IPS-11a (cell line): Measurements from ENCODE around the gene DNAJC7.

Experiments
- H3K4me3 ChIP-seq: one replicate; pipeline ENCODE4 v1.5.1; 2013; ENCODE audit warnings: low read depth, low read length, control low read depth

The DNAJC7 gene

DNA sequence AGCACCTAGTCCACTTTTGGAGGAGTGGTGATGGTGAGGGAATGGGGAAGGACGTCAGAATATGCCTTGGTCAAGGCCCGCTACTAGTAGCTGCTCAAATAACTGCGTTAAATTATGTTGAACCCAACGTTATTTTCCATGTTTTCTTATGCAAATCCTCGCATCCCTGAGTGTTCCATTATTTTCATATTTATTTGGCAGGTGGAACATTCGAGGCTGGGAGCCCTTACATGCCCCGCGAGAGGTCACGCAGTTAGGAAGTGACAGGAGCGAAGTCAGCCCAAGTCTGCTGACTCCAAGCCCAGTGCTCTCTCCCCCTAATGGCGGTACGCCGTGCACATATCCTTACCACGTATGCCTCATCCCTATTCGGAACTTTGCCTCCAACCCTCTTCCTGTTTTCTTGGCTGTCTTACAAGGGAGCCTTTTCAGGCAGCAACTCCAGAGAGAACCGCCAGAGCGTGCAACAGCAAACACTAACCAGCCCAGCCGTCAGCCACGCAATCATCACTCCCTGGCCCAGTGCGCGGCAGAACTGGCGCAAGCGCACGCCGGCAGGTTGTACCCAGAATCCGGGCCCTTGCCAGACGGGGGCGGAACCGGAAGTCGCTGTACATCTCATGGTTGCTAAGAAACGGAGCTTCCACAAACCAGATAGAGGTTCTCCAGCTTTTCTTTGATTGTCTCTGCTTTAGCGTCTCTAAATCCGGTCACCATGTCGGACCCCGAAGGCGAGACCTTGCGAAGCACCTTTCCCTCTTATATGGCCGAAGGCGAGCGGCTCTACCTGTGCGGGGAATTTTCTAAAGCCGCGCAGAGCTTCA is 87.0 kb downstream of the DNAJC7 start, which contains the start of gene ODAD4:
ODAD4 (plus strand) TSS at position 609 of the 824 bp plus-strand sequence; CDS start at position 716, 107 bp downstream.
- H3K4me3 ChIP-seq, result peak within 1 kb of the TSS; percentile 62

DNA sequence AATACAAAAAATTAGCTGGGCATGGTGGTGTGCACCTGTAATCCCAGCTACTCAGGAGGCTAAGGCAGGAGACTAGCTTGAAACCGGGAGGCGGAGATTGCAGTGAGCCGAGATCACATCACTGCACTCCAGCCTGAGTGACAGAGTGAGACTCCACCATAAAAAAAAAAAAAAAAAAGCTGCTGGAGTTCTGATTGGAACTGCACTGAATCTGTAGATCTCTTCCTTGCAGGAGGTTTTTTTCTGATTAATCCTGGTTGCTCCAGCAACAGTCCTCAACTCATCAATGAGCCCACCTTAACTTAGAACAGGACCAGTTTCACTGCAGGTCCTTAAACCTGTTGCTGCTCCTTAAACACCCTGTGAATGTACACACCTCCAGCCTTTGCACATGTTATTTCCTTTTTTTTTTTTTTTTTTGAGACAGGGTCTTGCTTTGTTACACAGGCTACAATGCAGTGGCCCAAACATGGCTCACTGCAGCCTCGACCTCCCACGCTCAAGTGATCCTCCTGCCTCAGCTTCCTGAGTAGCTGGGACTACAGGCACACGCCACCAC is 88.5 kb downstream of the DNAJC7 start:
- H3K4me3 ChIP-seq, result no peak overlapping the region
